GM12878 (cell line): ENCODE measurements around the gene NEXMIF. TPM values are rescaled to one million over a fixed set of nuclear protein-coding genes. Genes with fewer than 3 reads are reported as not detected.

ENCODE experiments used
- ATAC-seq: fragments of 200-7000 bp; cut with Tn5 transposase; 3 replicates; pipeline ENCODE4 v1.9.1; 2020; ENCODE audit warnings: mild to moderate bottlenecking, moderate library complexity
- BruUV-seq: library from RNA; stranded (reverse); fragments of 400-500 nt; replicated peaks from 2 replicates; lab custom pipeline; 2021; lab: Mats Ljungman, UMichigan
- CTCF ChIA-PET: fragments of 300-600 bp; sonication (Branson Sonifier 250); formaldehyde crosslinking; extraction: SDS; loops from one replicate; lab custom pipeline; 2021; ENCODE audit warnings: inconsistent platforms; lab: Yijun Ruan, JAX
- POLR2A ChIA-PET: fragments of 350-600 bp; formaldehyde crosslinking; extraction: SDS; loops from one replicate; lab custom pipeline; 2021; ENCODE audit warnings: inconsistent platforms; lab: Charles Lee
- RAD21 ChIA-PET: fragments of 300-600 bp; sonication (Branson Sonifier 250); formaldehyde crosslinking; loops from one replicate; lab custom pipeline; 2023; ENCODE audit warnings: antibody characterized with exemption; ENCODE audit not compliant: unreplicated experiment; lab: Charles Lee
- SMC1A ChIA-PET: fragments of 300-600 bp; sonication (Branson Sonifier 250); formaldehyde crosslinking; loops from one replicate; lab custom pipeline; 2023; ENCODE audit not compliant: unreplicated experiment, uncharacterized antibody; lab: Charles Lee
- DNase-seq: peaks from one replicate; pipeline ENCODE4 v3.0.0-alpha.2; 2011; ENCODE audit warnings: low read depth, low spot score
- FAIRE-seq: peaks from 3 replicates; lab custom pipeline; 2011; peaks lifted over from hg19 to GRCh38; lab: Jason Lieb, UNC
- H2AFZ ChIP-seq: 2 replicates; pipeline ENCODE4 v1.6.0; 2011; ENCODE audit warnings: low read depth, low read length, control low read depth; ENCODE audit not compliant: control insufficient read depth
- H3K27ac ChIP-seq: 2 replicates; pipeline ENCODE4 v1.5.1; 2011; ENCODE audit warnings: control low read depth; ENCODE audit not compliant: control insufficient read depth, insufficient read depth
- H3K27me3 ChIP-seq, 2 experiments: replicated peaks in 1 of 2; 2 replicates each; pipeline versions ENCODE4 v1.6.0 to v1.6.1; 2011; ENCODE audit warnings: low read length in 1 of 2; ENCODE audit not compliant: control insufficient read depth in 2 of 2, insufficient read depth in 2 of 2
- H3K36me3 ChIP-seq, 2 experiments: 2 replicates each; pipeline ENCODE4 v1.5.1; 2011; ENCODE audit warnings: low read length in 1 of 2; ENCODE audit not compliant: control insufficient read depth in 2 of 2, insufficient read depth in 2 of 2
- H3K4me1 ChIP-seq: 2 replicates; pipeline ENCODE4 v1.6.1; 2011; ENCODE audit warnings: mild to moderate bottlenecking, low read length, moderate library complexity, mixed read lengths; ENCODE audit not compliant: control insufficient read depth, insufficient read depth
- H3K4me2 ChIP-seq: 2 replicates; pipeline ENCODE4 v1.6.0; 2011; ENCODE audit warnings: control low read depth; ENCODE audit not compliant: control insufficient read depth, insufficient read depth
- H3K4me3 ChIP-seq: fragments of 200-600 bp; sonication (generic); 2 replicates; pipeline ENCODE4 v1.5.1; 2016
- H3K79me2 ChIP-seq: 2 replicates; pipeline ENCODE4 v1.6.0; 2011; ENCODE audit warnings: low read length; ENCODE audit not compliant: control insufficient read depth, insufficient read depth
- H3K9ac ChIP-seq: 2 replicates; pipeline ENCODE4 v1.8.0; 2011; ENCODE audit warnings: low read length, control low read depth, mixed read lengths; ENCODE audit not compliant: control insufficient read depth, insufficient read depth
- H3K9me3 ChIP-seq: replicated peaks from 3 replicates; pipeline ENCODE4 v1.5.1; 2011; ENCODE audit warnings: mild to moderate bottlenecking, low read length; ENCODE audit not compliant: control insufficient read depth, insufficient read depth
- H4K20me1 ChIP-seq: 2 replicates; pipeline ENCODE4 v1.6.0; 2011; ENCODE audit not compliant: control insufficient read depth, insufficient read depth
- ATF2 ChIP-seq: IDR thresholded peaks from 2 replicates; pipeline ENCODE4 v1.6.1; 2012; ENCODE audit warnings: low read length, inconsistent platforms
- ATF3 ChIP-seq: IDR thresholded peaks from 2 replicates; pipeline ENCODE4 v1.6.1; 2011; ENCODE audit warnings: low read depth, mild to moderate bottlenecking, low read length, moderate library complexity, borderline replicate concordance; ENCODE audit errors: extremely low read depth
- BACH1 ChIP-seq: fragments of 450-650 bp; IDR thresholded peaks from 2 replicates; pipeline ENCODE4 v1.6.1; 2017; ENCODE audit warnings: mild to moderate bottlenecking, borderline replicate concordance
- BHLHE40 ChIP-seq, 2 experiments: fragments of 450-650 bp in 1 of 2; IDR thresholded peaks; 2 replicates each; pipeline ENCODE4 v1.6.1; 2011 to 2017; ENCODE audit warnings: low read depth in 2 of 2, borderline replicate concordance in 1 of 2, improper control_type of control experiment in 1 of 2, low read length in 1 of 2, mild to moderate bottlenecking in 1 of 2
- CBFB ChIP-seq: IDR thresholded peaks from 2 replicates; pipeline ENCODE4 v1.6.1; 2016; ENCODE audit warnings: antibody characterized with exemption, low read depth
- IKZF1 ChIP-seq: fragments of 450-650 bp; conservative IDR thresholded peaks from 2 replicates; pipeline ENCODE4 v1.6.1; 2017; ENCODE audit warnings: antibody characterized with exemption, mild to moderate bottlenecking
- IKZF2 ChIP-seq, 2 experiments: fragments of 450-650 bp; IDR thresholded peaks; 2 replicates each; pipeline ENCODE4 v1.6.1; 2017; ENCODE audit warnings: mild to moderate bottlenecking in 2 of 2, moderate library complexity in 2 of 2
- KLF5 ChIP-seq: fragments of 450-650 bp; IDR thresholded peaks from 2 replicates; pipeline ENCODE4 v1.6.1; 2014; ENCODE audit warnings: mild to moderate bottlenecking; ENCODE audit not compliant: partially characterized antibody
- MAX ChIP-seq: IDR thresholded peaks from 2 replicates; pipeline ENCODE4 v1.6.1; 2012; ENCODE audit warnings: low read depth, low read length, improper control_type of control experiment
- MTA3 ChIP-seq: IDR thresholded peaks from 2 replicates; pipeline ENCODE4 v1.6.1; 2012; ENCODE audit warnings: low read length, inconsistent platforms, borderline replicate concordance
- MXI1 ChIP-seq: fragments of 150-350 bp; IDR thresholded peaks from 2 replicates; pipeline ENCODE4 v1.6.1; 2011; ENCODE audit warnings: low read depth, mild to moderate bottlenecking, inconsistent platforms, low read length, improper control_type of control experiment
- NFYB ChIP-seq: IDR thresholded peaks from 2 replicates; pipeline ENCODE4 v1.6.1; 2011; ENCODE audit warnings: low read depth, mild to moderate bottlenecking, low read length, improper control_type of control experiment, moderate library complexity; ENCODE audit not compliant: insufficient read depth
- PAX8 ChIP-seq: fragments of 450-650 bp; IDR thresholded peaks from 2 replicates; pipeline ENCODE4 v1.6.1; 2017; ENCODE audit warnings: mild to moderate bottlenecking, moderate library complexity
- PBX3 ChIP-seq: IDR thresholded peaks from 2 replicates; pipeline ENCODE4 v1.6.1; 2011; ENCODE audit warnings: mild to moderate bottlenecking, low read depth, low read length, moderate library complexity; ENCODE audit not compliant: insufficient replicate concordance
- POLR2A ChIP-seq: IDR thresholded peaks from 2 replicates; pipeline ENCODE4 v1.6.1; 2011; ENCODE audit warnings: low read depth, mild to moderate bottlenecking, low read length
- SIN3A ChIP-seq: IDR thresholded peaks from 2 replicates; pipeline ENCODE4 v1.6.1; 2012; ENCODE audit warnings: low read depth, low read length, improper control_type of control experiment
- SMARCA5 ChIP-seq: fragments of 450-650 bp; IDR thresholded peaks from 2 replicates; pipeline ENCODE4 v1.6.1; 2017; ENCODE audit warnings: mild to moderate bottlenecking
- ZNF207 ChIP-seq: fragments of 450-650 bp; IDR thresholded peaks from 2 replicates; pipeline ENCODE4 v1.6.1; 2014; ENCODE audit warnings: antibody characterized with exemption, mild to moderate bottlenecking, borderline replicate concordance
- whole genome bisulfite sequencing: methylation state at CpG from one replicate; pipeline ENCODE4 v1.1.6; 2016; ENCODE audit warnings: low lambda C conversion rate; ENCODE audit not compliant: insufficient replicate concordance, insufficient coverage; ENCODE audit errors: missing lambda C conversion rate; 5-methylcytosine and 5-hydroxymethylcytosine counted together
- in situ Hi-C: fragments of 300-500 bp; cut with MboI; formaldehyde crosslinking; loops from 9 replicates; pipeline ENCODE4 v1.14.3; 2018; ENCODE audit warnings: mixed read lengths
- intact Hi-C: fragments of 100-400 bp; cut with micrococcal nuclease; formaldehyde crosslinking; loops from one replicate; pipeline ENCODE4 v1.14.2; 2022; ENCODE audit not compliant: unreplicated experiment
- polyA plus RNA-seq, 11 experiments: library from polyadenylated mRNA; depleted of rRNA in 4 of 11; unstranded in 6 of 11; stranded (reverse) in 5 of 11; fragments of >200 nt; fragmentation: Nextera tagmentation in 4 of 11; fragmentation: Illumina TruSeq in 1 of 11; extraction: Ambion mirVana in 4 of 11; extraction: Trizol in 1 of 11; gene quantifications; 1 replicate in 1 of 11; 2 replicates in 10 of 11; pipeline versions ENCODE4 v1.2.1 to v1.2.3, GENCODE V29; 2011 to 2016; ENCODE audit warnings: inconsistent platforms in 2 of 11, missing spikeins in 2 of 11, low read depth in 1 of 11
- total RNA-seq, 4 experiments: library from RNA; depleted of rRNA in 3 of 4; stranded (reverse); fragments of >200 nt in 3 of 4; fragmentation: Illumina TruSeq in 1 of 4; extraction: Trizol in 1 of 4; gene quantifications; 2 replicates each; pipeline versions ENCODE4 v1.2.1 to v1.2.3, GENCODE V29; 2013 to 2021

The NEXMIF gene
- total and polyA plus RNA-seq, 10 of the 15 experiments (the other 5 are each of a cell fraction or from before 2014, with no cell fraction given), result 0.75 to 10.4 (median 4.3) TPM

- TF ChIP-seq ATF2 (no peak), IKZF2 (IDR thresholded peaks at IDR 0.05) (peak in 1 of 2 experiments; percentile 24; a peak in 2 of 4 replicates), MXI1 (peak; percentile 41; the same call in 1 of the 2 replicates), SIN3A (peak; percentile 38; the same call in 1 of the 2 replicates), MAX (peak; percentile 83; the same call in 1 of the 2 replicates), BHLHE40 (IDR thresholded peaks at IDR 0.05; ENCODE audit: borderline replicate concordance in 1 of 2, low read depth in 2 of 2, low read length in 1 of 2) (peak; percentile 60 to 87)
Measured at GRCh38 chrX:74924449-74925224, 615 bp downstream of the NEXMIF start (continued).

GRCh38 chrX:74923942-74924448, 1.3 kb downstream of the NEXMIF start:
- no peaks in the 10 kb centered on the region for H3K27me3 ChIP-seq
- ChIA-PET SMC1A (interaction anchor here (1.0 to 5.9 kb wide), 2 partner anchors 141 to 319 kb away, joined by 3 to 39 read pairs; no protein-coding TSS in a partner anchor), CTCF (no interaction called here), POLR2A (interaction anchor here (0.8 to 1.3 kb wide), 2 partner anchors 31 to 145 kb away, joined by 3 read pairs; no protein-coding TSS in a partner anchor), RAD21 (interaction anchor here (0.9 to 3.7 kb wide), 4 partner anchors 34 to 145 kb away, joined by 4 to 36 read pairs (median 6); no protein-coding TSS in a partner anchor)
- intact Hi-C loops, result loop anchor here (1.0 to 5.0 kb wide), 6 partner anchors 13 to 309 kb away; partner anchors contain the start of genes ABCB7 and RLIM
- WGBS, result 69% methylated on average over 34 of the region's 51 CpGs
- H3K27ac ChIP-seq, result peak overlapping the region; percentile 87
- peaks cover 30% of the 10 kb centered on the region for H3K79me2 ChIP-seq
- peak overlapping the region; percentile 49; the same call in 1 of the 2 replicates for H3K4me3 ChIP-seq
- ATAC-seq (peak; percentile 56), FAIRE-seq (no peak), DNase-seq (no peak)
- H3K36me3 ChIP-seq, result no peaks in the 10 kb centered on the region
- no peak overlapping the region for H3K4me2 ChIP-seq
- peak overlapping the region; percentile 56 for H3K9ac ChIP-seq
- no peaks in the 10 kb centered on the region for H4K20me1 ChIP-seq
- in situ Hi-C loops, result loop anchor here (5.0 to 10.0 kb wide), 3 partner anchors 127 to 351 kb away; partner anchors contain the start of genes RLIM and UPRT
- H3K4me1 ChIP-seq, result no peaks in the 10 kb centered on the region
- no peak overlapping the region for H2AFZ ChIP-seq
- no peaks in the 10 kb centered on the region; the same call in 2 of the 3 replicates for H3K9me3 ChIP-seq
- BruUV-seq, result no TSS peak
- 0 out of 2 replicates have a peak, but pooled peaks have one; percentile 22 for TF ChIP-seq SMARCA5
- no peak for TF ChIP-seq KLF5
- no peak; the same call in 1 of the 2 replicates for TF ChIP-seq IKZF1
- TF ChIP-seq PAX8, result no peak
- 0 out of 4 replicates have a peak, but pooled peaks of 1 of the 2 experiments have one; percentile 35 for TF ChIP-seq IKZF2 (IDR thresholded peaks at IDR 0.05)
- TF ChIP-seq SIN3A, result no peak
- TF ChIP-seq PBX3, result peak; percentile 29
- TF ChIP-seq MTA3, result no peak
- no peak for TF ChIP-seq NFYB
- TF ChIP-seq POLR2A, result no peak
- 0 out of 2 replicates have a peak, but pooled peaks have one; percentile 29 for TF ChIP-seq ZNF207
- peak; percentile 36; the same call in 1 of the 2 replicates for TF ChIP-seq BACH1
- no peak for TF ChIP-seq ATF3
- TF ChIP-seq CBFB, result no peak
